AG10803 (cell line): ENCODE data around the gene SEMA3C.

Experiments
- DNase-seq: peaks from one replicate; pipeline ENCODE4 v3.0.0; 2010; ENCODE audit warnings: low read depth
- H3K4me3 ChIP-seq: 2 replicates; pipeline ENCODE4 v1.5.1; 2011; ENCODE audit warnings: mild to moderate bottlenecking, low read length, control low read depth
- TF ChIP-seq, protein P1 (sequence below): conservative IDR thresholded peaks from 2 replicates; pipeline ENCODE4 v1.5.1; 2011; ENCODE audit warnings: mild to moderate bottlenecking, low read length, control low read depth, inconsistent platforms

SEMA3C gene

GRCh38 chr7:80826520-80827238 lies 92.2 kb downstream of the SEMA3C start:
- DNase-seq = peak; percentile 80
- no peak overlapping the region for H3K4me3 ChIP-seq

DNA sequence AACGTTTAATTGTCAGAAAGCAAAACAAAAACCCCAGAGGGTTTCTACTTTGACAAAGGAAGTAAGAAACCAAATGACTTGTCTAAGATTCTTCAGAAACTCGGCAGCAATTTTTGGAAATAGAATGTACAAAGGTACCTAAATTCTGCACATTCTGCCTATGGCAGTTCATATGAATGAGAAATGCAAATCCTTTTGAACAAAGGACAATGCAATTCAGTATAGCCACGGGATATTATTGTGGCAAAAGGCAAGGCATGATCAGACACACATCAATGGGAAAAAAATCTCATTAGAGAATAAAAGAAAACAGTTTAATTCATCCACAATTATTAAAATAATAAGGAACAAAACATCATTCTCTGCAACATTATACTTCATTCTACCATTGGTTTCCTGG lies 93.4 kb downstream of the SEMA3C start:
- DNase-seq = no peak
- no peak overlapping the region for H3K4me3 ChIP-seq
- TF ChIP-seq, protein P1, sequence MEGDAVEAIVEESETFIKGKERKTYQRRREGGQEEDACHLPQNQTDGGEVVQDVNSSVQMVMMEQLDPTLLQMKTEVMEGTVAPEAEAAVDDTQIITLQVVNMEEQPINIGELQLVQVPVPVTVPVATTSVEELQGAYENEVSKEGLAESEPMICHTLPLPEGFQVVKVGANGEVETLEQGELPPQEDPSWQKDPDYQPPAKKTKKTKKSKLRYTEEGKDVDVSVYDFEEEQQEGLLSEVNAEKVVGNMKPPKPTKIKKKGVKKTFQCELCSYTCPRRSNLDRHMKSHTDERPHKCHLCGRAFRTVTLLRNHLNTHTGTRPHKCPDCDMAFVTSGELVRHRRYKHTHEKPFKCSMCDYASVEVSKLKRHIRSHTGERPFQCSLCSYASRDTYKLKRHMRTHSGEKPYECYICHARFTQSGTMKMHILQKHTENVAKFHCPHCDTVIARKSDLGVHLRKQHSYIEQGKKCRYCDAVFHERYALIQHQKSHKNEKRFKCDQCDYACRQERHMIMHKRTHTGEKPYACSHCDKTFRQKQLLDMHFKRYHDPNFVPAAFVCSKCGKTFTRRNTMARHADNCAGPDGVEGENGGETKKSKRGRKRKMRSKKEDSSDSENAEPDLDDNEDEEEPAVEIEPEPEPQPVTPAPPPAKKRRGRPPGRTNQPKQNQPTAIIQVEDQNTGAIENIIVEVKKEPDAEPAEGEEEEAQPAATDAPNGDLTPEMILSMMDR = no peak

More at GRCh38 chr7:80826520-80827238, 92.2 kb downstream of the SEMA3C start:
- TF ChIP-seq, protein P1 = no peak

DNA sequence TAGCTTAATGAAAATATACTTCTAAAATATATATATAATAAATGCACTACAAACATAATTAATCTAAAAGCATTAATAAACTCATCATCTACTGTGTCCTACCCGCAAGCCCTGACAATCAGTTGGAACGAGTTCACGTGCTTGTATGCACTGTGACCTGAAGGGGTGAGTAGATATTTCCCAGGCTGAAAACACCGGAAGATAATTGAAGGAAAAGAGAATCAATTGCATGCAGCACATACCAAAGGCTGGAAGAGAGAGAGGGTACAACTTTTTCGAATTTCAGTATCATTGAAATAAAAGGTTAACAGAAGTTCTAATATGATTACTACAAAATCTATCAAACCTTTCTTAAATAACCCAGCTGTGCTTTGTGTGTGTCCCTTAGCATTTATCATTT lies 94.6 kb downstream of the SEMA3C start:
- TF ChIP-seq, protein P1 = no peak
- no peak for DNase-seq
- no peak overlapping the region for H3K4me3 ChIP-seq

DNA sequence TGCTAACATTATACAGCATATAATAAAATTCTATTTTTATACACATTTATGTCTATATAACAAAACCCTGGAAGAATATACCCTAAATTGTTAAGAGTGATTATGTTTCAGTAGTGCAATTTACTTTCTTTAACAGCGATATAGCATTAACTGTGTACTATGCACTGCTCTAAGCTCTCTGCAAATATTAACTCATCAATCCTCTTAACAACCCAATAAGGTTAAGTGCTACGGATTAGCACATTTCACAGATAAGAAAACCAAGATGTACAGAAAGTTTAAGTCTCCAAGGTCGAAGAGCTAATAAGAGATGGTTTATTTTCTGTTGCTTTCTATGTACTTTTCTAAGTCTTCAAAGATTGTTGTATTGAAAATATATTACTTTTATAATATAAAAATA lies 95.8 kb downstream of the SEMA3C start:
- TF ChIP-seq, protein P1 = no peak
- no peak for DNase-seq
- H3K4me3 ChIP-seq = no peak overlapping the region

- DNase-seq = peak; percentile 27
- TF ChIP-seq, protein P1 = no peak
- H3K4me3 ChIP-seq = no peak overlapping the region
These were observed 97.0 kb downstream of the SEMA3C start for GRCh38 chr7:80821771-80822319.

DNA sequence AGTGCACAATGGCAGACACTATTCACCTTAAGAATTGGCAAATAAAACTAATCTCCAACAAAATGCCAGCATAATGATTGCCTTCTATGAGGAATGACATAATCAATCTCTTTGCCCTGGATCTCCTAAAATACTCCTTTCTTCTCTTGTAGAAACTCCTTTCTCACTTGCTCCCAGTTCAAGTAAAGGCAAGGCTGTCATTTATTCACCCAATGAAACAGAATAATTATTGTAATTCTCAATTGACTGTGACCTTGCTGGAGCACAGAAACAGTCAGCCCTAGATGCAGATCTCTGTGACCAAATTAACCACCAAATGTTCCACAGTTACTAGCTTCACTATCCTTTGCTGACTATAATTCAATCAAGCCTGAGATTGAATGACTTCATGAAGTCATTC lies 99.3 kb downstream of the SEMA3C start:
- no peak overlapping the region for H3K4me3 ChIP-seq
- no peak for DNase-seq
- TF ChIP-seq, protein P1 = no peak

DNA sequence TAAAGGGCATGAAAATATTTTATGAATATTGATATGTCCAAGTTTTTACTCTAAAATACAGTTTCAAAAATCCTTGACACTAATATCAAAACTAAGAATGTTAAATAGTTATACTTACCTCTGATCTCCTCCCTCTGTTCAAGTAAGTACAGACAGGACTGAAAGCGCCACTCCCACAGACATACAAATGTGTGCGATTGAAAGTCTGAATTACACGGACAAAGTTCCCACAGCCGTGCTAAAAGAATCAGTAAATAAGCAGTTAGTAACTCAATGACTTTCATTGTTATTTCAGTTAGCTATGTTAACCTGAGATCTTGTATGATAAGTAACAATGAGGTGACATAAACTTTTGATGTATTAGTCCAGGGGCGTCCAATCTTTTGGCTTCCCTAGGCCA lies 100.7 kb downstream of the SEMA3C start:
- DNase-seq = no peak
- TF ChIP-seq, protein P1 = no peak
- H3K4me3 ChIP-seq = no peak overlapping the region
